HepG2 (cell line): ENCODE results near the gene OPRM1. TPM values are rescaled to one million over a fixed set of nuclear protein-coding genes. Genes with fewer than 3 reads are reported as not detected.

Source experiments
- ATAC-seq: fragments of 200-7000 bp; cut with Tn5 transposase; 3 replicates; pipeline ENCODE4 v1.9.1; 2020; ENCODE audit warnings: mild to moderate bottlenecking, moderate library complexity
- BruUV-seq: library from RNA; stranded (reverse); fragments of 400-500 nt; replicated peaks from 2 replicates; lab custom pipeline; 2021; lab: Mats Ljungman, UMichigan
- CTCF ChIA-PET: fragments of 300-600 bp; formaldehyde crosslinking; extraction: SDS; loops from one replicate; lab custom pipeline; 2021; ENCODE audit warnings: low total read pairs, inconsistent platforms, low intra/inter-chr PET ratio; lab: Yijun Ruan, JAX
- POLR2A ChIA-PET: fragments of 350-600 bp; sonication (Branson Sonifier 250); formaldehyde crosslinking; loops from one replicate; lab custom pipeline; 2020; ENCODE audit warnings: antibody characterized with exemption, inconsistent platforms; lab: Yijun Ruan, JAX
- DNase-seq: peaks from one replicate; pipeline ENCODE4 v3.0.0-alpha.2; 2015; ENCODE audit warnings: low spot score
- FAIRE-seq: peaks from 3 replicates; lab custom pipeline; 2011; peaks lifted over from hg19 to GRCh38; lab: Jason Lieb, UNC
- H2AFZ ChIP-seq: one replicate; pipeline ENCODE4 v1.6.1; 2011; ENCODE audit warnings: low read length, inconsistent platforms
- H3K27ac ChIP-seq: fragments of 300-600 bp; 3 replicates; pipeline ENCODE4 v1.8.0; 2011; ENCODE audit warnings: mixed run types, mild to moderate bottlenecking, mixed read lengths, low read length, inconsistent platforms; ENCODE audit not compliant: insufficient read depth; ENCODE audit errors: extremely low read length
- H3K27me3 ChIP-seq, 2 experiments: fragments of 200-600 bp in 1 of 2; 2 replicates in 1 of 2; 3 replicates in 1 of 2; pipeline versions ENCODE4 v1.6.0 to v1.8.0; 2011; ENCODE audit warnings: low read length in 2 of 2, mild to moderate bottlenecking in 2 of 2, moderate library complexity in 2 of 2, inconsistent platforms in 1 of 2; ENCODE audit not compliant: insufficient read depth in 2 of 2, control insufficient read depth in 1 of 2
- H3K36me3 ChIP-seq, 2 experiments: fragments of 200-600 bp in 1 of 2; replicated peaks in 1 of 2; 2 replicates in 1 of 2; 3 replicates in 1 of 2; pipeline versions ENCODE4 v1.5.1 to v1.8.0; 2011; ENCODE audit warnings: low read length in 2 of 2, inconsistent platforms in 1 of 2; ENCODE audit not compliant: insufficient read depth in 2 of 2, control insufficient read depth in 1 of 2
- H3K4me1 ChIP-seq: 2 replicates; pipeline ENCODE4 v1.5.1; 2012; ENCODE audit warnings: low read length, inconsistent platforms; ENCODE audit not compliant: insufficient read depth
- H3K4me2 ChIP-seq: 2 replicates; pipeline ENCODE4 v1.6.0; 2011; ENCODE audit warnings: low read depth, low read length, inconsistent platforms
- H3K4me3 ChIP-seq, 3 experiments: fragments of 200-600 bp in 1 of 3; sonication (generic), shearing (Covaris generic) in 1 of 3; replicated peaks in 1 of 3; 2 replicates each; pipeline ENCODE4 v1.5.1; 2011 to 2016; ENCODE audit warnings: low read length in 3 of 3, inconsistent platforms in 2 of 3, low read depth in 2 of 3, mild to moderate bottlenecking in 2 of 3, control low read depth in 1 of 3, mixed read lengths in 1 of 3; ENCODE audit not compliant: insufficient read depth in 1 of 3
- H3K79me2 ChIP-seq: one replicate; pipeline ENCODE4 v1.6.1; 2011; ENCODE audit warnings: low read length, inconsistent platforms; ENCODE audit not compliant: insufficient read depth
- H3K9ac ChIP-seq: 2 replicates; pipeline ENCODE4 v1.6.0; 2011; ENCODE audit warnings: mild to moderate bottlenecking, low read depth, low read length, inconsistent platforms; ENCODE audit not compliant: insufficient read depth
- H3K9me3 ChIP-seq: 2 replicates; pipeline ENCODE4 v1.5.1; 2012; ENCODE audit warnings: mild to moderate bottlenecking, low read length
- H4K20me1 ChIP-seq: 2 replicates; pipeline ENCODE4 v1.6.0; 2011; ENCODE audit warnings: inconsistent platforms, mild to moderate bottlenecking, low read length, moderate library complexity; ENCODE audit not compliant: insufficient read depth
- CTCF ChIP-seq: sonication (generic); formaldehyde crosslinking; IDR thresholded peaks from 2 replicates; pipeline ENCODE4 v1.5.0; 2020; ENCODE audit warnings: mild to moderate bottlenecking, missing genetic modification reagents, moderate library complexity
- PPARG ChIP-seq: conservative IDR thresholded peaks from 2 replicates; pipeline ENCODE4 v1.6.1; 2016; ENCODE audit warnings: missing biosample characterization, missing genetic modification reagents
- SMYD3 ChIP-seq: sonication (generic); formaldehyde crosslinking; IDR thresholded peaks from 2 replicates; pipeline ENCODE4 v1.8.1; 2023; ENCODE audit warnings: mild to moderate bottlenecking, missing genetic modification reagents
- SP5 ChIP-seq: IDR thresholded peaks from 2 replicates; pipeline ENCODE4 v1.6.1; 2016; ENCODE audit warnings: low read depth, borderline replicate concordance
- STAG1 ChIP-seq: sonication (generic); formaldehyde crosslinking; IDR thresholded peaks from 2 replicates; pipeline ENCODE4 v1.4.0; 2020; ENCODE audit warnings: missing genetic modification reagents
- TERF1 ChIP-seq: sonication (generic); formaldehyde crosslinking; IDR thresholded peaks from 2 replicates; pipeline ENCODE4 v1.8.0; 2022; ENCODE audit warnings: mild to moderate bottlenecking, missing genetic modification reagents, moderate library complexity
- THYN1 ChIP-seq: sonication (generic); formaldehyde crosslinking; IDR thresholded peaks from 2 replicates; pipeline ENCODE4 v1.8.1; 2023; ENCODE audit warnings: low read depth, mild to moderate bottlenecking, moderate library complexity, missing genetic modification reagents, borderline replicate concordance
- ZBTB1 ChIP-seq: sonication (generic); formaldehyde crosslinking; IDR thresholded peaks from 2 replicates; pipeline ENCODE4 v1.4.0; 2020; ENCODE audit warnings: missing genetic modification reagents, borderline replicate concordance
- ZNF207 ChIP-seq: fragments of 450-650 bp; IDR thresholded peaks from 2 replicates; pipeline ENCODE4 v1.6.1; 2016; ENCODE audit warnings: antibody characterized with exemption, borderline replicate concordance
- ZNF577 ChIP-seq: sonication (generic); formaldehyde crosslinking; IDR thresholded peaks from 2 replicates; pipeline ENCODE4 v1.4.0; 2020; ENCODE audit warnings: mild to moderate bottlenecking, low read depth, missing genetic modification reagents, borderline replicate concordance
- ZNF775 ChIP-seq: sonication (generic); formaldehyde crosslinking; IDR thresholded peaks from 2 replicates; pipeline ENCODE4 v1.4.0; 2020; ENCODE audit warnings: missing genetic modification reagents, mild to moderate bottlenecking, moderate library complexity, borderline replicate concordance
- ZNF792 ChIP-seq: IDR thresholded peaks from 2 replicates; pipeline ENCODE4 v1.6.1; 2016
- WGBS: methylation state at CpG from one replicate; pipeline ENCODE4 v1.1.6; 2017; ENCODE audit warnings: low lambda C conversion rate; 5-methylcytosine and 5-hydroxymethylcytosine counted together
- in situ Hi-C: cut with HindIII; loops from 2 replicates; pipeline ENCODE4 v1.10.0; 2017; ENCODE audit warnings: low pct_unique_long_range_greater_than_20kb; ENCODE audit not compliant: extremely low pct_ligation_motif_present
- intact Hi-C: fragments of 100-400 bp; cut with micrococcal nuclease; formaldehyde crosslinking; loops from one replicate; pipeline ENCODE4 v1.10.0; 2022; ENCODE audit not compliant: unreplicated experiment
- polyA plus RNA-seq, 8 experiments: library from polyadenylated mRNA; depleted of rRNA in 3 of 8; stranded (reverse) in 7 of 8; unstranded in 1 of 8; fragments of >200 nt; fragmentation: Illumina TruSeq in 4 of 8; extraction: Trizol in 4 of 8; gene quantifications; 2 replicates each; pipeline versions ENCODE4 v1.2.1 to v1.2.3, GENCODE V29; 2011 to 2016; ENCODE audit warnings: low read depth in 4 of 8, missing spikeins in 1 of 8, mixed read lengths in 1 of 8; ENCODE audit not compliant: insufficient read depth in 1 of 8
- total RNA-seq, 5 experiments: library from RNA; depleted of rRNA; stranded (reverse); fragments of >200 nt; fragmentation: Illumina TruSeq; extraction: Trizol; gene quantifications; 2 replicates each; pipeline ENCODE4 v1.2.3, GENCODE V29; 2016; ENCODE audit warnings: low read depth in 1 of 5

Gene OPRM1
- total and polyA plus RNA-seq, 2 of the 13 experiments (the other 11 are each of a cell fraction or from before 2014, with no cell fraction given) = not detected

GRCh38 chr6:154166140-154166539 lies 127.1 kb downstream of the OPRM1 start:
- Histone ChIP-seq H3K79me2 (no peaks in the 10 kb centered on the region), H3K9me3 (no peaks in the 10 kb centered on the region), H3K9ac (no peak overlapping the region), H3K4me3 (no peak overlapping the region), H3K27ac (no peak overlapping the region), H3K4me2 (no peak overlapping the region), H4K20me1 (no peaks in the 10 kb centered on the region), H3K36me3 (no peaks in the 10 kb centered on the region), H2AFZ (no peak overlapping the region), H3K4me1 (no peaks in the 10 kb centered on the region), H3K27me3 (0 out of 5 replicates have a peak, but pooled peaks cover 0 to 3% of the 10 kb centered on the region in 2 experiments)
- POLR2A ChIA-PET = no interaction called here
- FAIRE-seq (no peak), ATAC-seq (peak; percentile 82), DNase-seq (no peak)
- intact Hi-C loops (no loop called here), in situ Hi-C loops (loop anchor here (25.0 kb wide), 2 partner anchors 346 to 496 kb away; partner anchors contain the start of gene CNKSR3)
- 23% methylated on average over 9 of the region's 9 CpGs for WGBS
- CTCF ChIA-PET = no interaction called here
- no TSS peak for BruUV-seq
- TF ChIP-seq ZNF207 = no peak
- TF ChIP-seq ZNF577 (CRISPR knock-in tag) = no peak
- no peak for TF ChIP-seq SP5 (CRISPR knock-in tag)
- peak; percentile 23; the same call in 1 of the 2 replicates for TF ChIP-seq CTCF

GRCh38 chr6:154167126-154167525 lies 128.1 kb downstream of the OPRM1 start:
- no peaks in the 10 kb centered on the region for H3K36me3 ChIP-seq
- no peaks in the 10 kb centered on the region for H3K9me3 ChIP-seq
- no peak overlapping the region for H3K4me2 ChIP-seq
- in situ Hi-C loops = loop anchor here (25.0 kb wide), 2 partner anchors 345 to 495 kb away; partner anchors contain the start of gene CNKSR3
- DNase-seq (no peak), ATAC-seq (no peak), FAIRE-seq (no peak)
- H3K27ac ChIP-seq = no peak overlapping the region
- ChIA-PET CTCF (no interaction called here), POLR2A (no interaction called here)
- H3K79me2 ChIP-seq = no peaks in the 10 kb centered on the region
- no peak overlapping the region for H3K9ac ChIP-seq
- no peak overlapping the region for H3K4me3 ChIP-seq
- no TSS peak for BruUV-seq
- intact Hi-C loops = no loop called here
- H4K20me1 ChIP-seq = no peaks in the 10 kb centered on the region
- WGBS = 6% methylated on average over 2 of the region's 2 CpGs
- 0 out of 5 replicates have a peak, but pooled peaks cover 0 to 3% of the 10 kb centered on the region in 2 experiments for H3K27me3 ChIP-seq
- no peak overlapping the region for H2AFZ ChIP-seq
- H3K4me1 ChIP-seq = no peaks in the 10 kb centered on the region
- no peak for TF ChIP-seq ZBTB1 (CRISPR knock-in tag)
- no peak for TF ChIP-seq ZNF792
- no peak for TF ChIP-seq THYN1 (CRISPR knock-in tag)
- no peak for TF ChIP-seq ZNF775 (CRISPR knock-in tag)
- no peak for TF ChIP-seq SMYD3 (CRISPR knock-in tag)
- no peak for TF ChIP-seq PPARG (CRISPR knock-in tag)
- TF ChIP-seq STAG1 (CRISPR knock-in tag) = no peak
- TF ChIP-seq TERF1 (CRISPR knock-in tag) = no peak
